Measurements from ENCODE around the gene HIVEP1. TPM values are rescaled to one million over a fixed set of nuclear protein-coding genes. Genes with fewer than 3 reads are reported as not detected.

The HIVEP1 gene
- total and polyA plus RNA-seq, 2 of the 13 experiments (the other 11 are each of a cell fraction or from before 2014, with no cell fraction given) = 7.4 to 9.9 TPM

- TF ChIP-seq SOX13 (IDR thresholded peaks at IDR 0.05) (no peak), SOX13 (CRISPR knock-in tag; conservative IDR thresholded peaks at IDR 0.05 in 1 of 2, IDR thresholded peaks at IDR 0.05 in 1 of 2) (no peak)
These were observed 82.6 kb downstream of the HIVEP1 start (continued) for GRCh38 chr6:12094689-12095088.

- Histone ChIP-seq H3K9me3 (ENCODE audit: low read length) (no peaks in the 10 kb centered on the region), H3K4me3 (replicated peaks in 1 of 3; ENCODE audit: insufficient read depth in 1 of 3, low read depth in 2 of 3, low read length in 3 of 3) (no peak overlapping the region), H3K36me3 (replicated peaks in 1 of 2; ENCODE audit: control insufficient read depth in 1 of 2, insufficient read depth in 2 of 2, low read length in 2 of 2) (no peaks in the 10 kb centered on the region), H3K9ac (ENCODE audit: insufficient read depth, low read depth, low read length) (no peak overlapping the region), H3K79me2 (ENCODE audit: insufficient read depth, low read length) (no peaks in the 10 kb centered on the region), H3K4me1 (ENCODE audit: insufficient read depth, low read length) (no peaks in the 10 kb centered on the region), H4K20me1 (ENCODE audit: insufficient read depth, low read length) (no peaks in the 10 kb centered on the region), H3K4me2 (ENCODE audit: low read depth, low read length) (no peak overlapping the region), H3K27ac (ENCODE audit: extremely low read length, insufficient read depth, low read length) (no peak overlapping the region), H2AFZ (ENCODE audit: low read length) (no peak overlapping the region), H3K27me3 (ENCODE audit: control insufficient read depth in 1 of 2, insufficient read depth in 2 of 2, low read length in 2 of 2) (no peaks in the 10 kb centered on the region)
- TF ChIP-seq SUZ12 (IDR thresholded peaks at IDR 0.05; ENCODE audit: low read depth, low read length) = no peak
- no peak for TF ChIP-seq ZMAT3 (CRISPR knock-in tag; conservative IDR thresholded peaks at IDR 0.05)
- no peak for TF ChIP-seq KDM5B (CRISPR knock-in tag; IDR thresholded peaks at IDR 0.05; ENCODE audit: borderline replicate concordance)
- TF ChIP-seq ELF3 (CRISPR knock-in tag; IDR thresholded peaks at IDR 0.05) = no peak
- TF ChIP-seq CHD2 (IDR thresholded peaks at IDR 0.05; ENCODE audit: low read depth, low read length) = no peak
- ATAC-seq (no peak), FAIRE-seq (no peak), DNase-seq (ENCODE audit: low spot score) (no peak)
- CTCF ChIA-PET (ENCODE audit: low intra/inter-chr PET ratio, low total read pairs) = no interaction called here
- 97% methylated on average over 3 of the region's 3 CpGs for WGBS (ENCODE audit: low lambda C conversion rate)
- in situ Hi-C loops (cut with HindIII; ENCODE audit: extremely low pct_ligation_motif_present, low pct_unique_long_range_greater_than_20kb) = no loop called here
- no TSS peak for BruUV-seq (replicated peaks)
- POLR2A ChIA-PET = no interaction called here
- intact Hi-C loops (cut with micrococcal nuclease; ENCODE audit: unreplicated experiment) = no loop called here
These were observed 84.2 kb downstream of the HIVEP1 start for GRCh38 chr6:12096342-12096741.

- Histone ChIP-seq H3K9ac (ENCODE audit: insufficient read depth, low read depth, low read length) (no peak overlapping the region), H3K9me3 (ENCODE audit: low read length) (no peaks in the 10 kb centered on the region), H3K27ac (ENCODE audit: extremely low read length, insufficient read depth, low read length) (no peak overlapping the region), H3K4me2 (ENCODE audit: low read depth, low read length) (no peak overlapping the region), H3K4me3 (replicated peaks in 1 of 3; ENCODE audit: insufficient read depth in 1 of 3, low read depth in 2 of 3, low read length in 3 of 3) (no peak overlapping the region), H2AFZ (ENCODE audit: low read length) (no peak overlapping the region), H3K4me1 (ENCODE audit: insufficient read depth, low read length) (no peaks in the 10 kb centered on the region), H4K20me1 (ENCODE audit: insufficient read depth, low read length) (no peaks in the 10 kb centered on the region; the same call in 1 of the 2 replicates), H3K79me2 (ENCODE audit: insufficient read depth, low read length) (no peaks in the 10 kb centered on the region), H3K36me3 (replicated peaks in 1 of 2; ENCODE audit: control insufficient read depth in 1 of 2, insufficient read depth in 2 of 2, low read length in 2 of 2) (no peaks in the 10 kb centered on the region), H3K27me3 (ENCODE audit: control insufficient read depth in 1 of 2, insufficient read depth in 2 of 2, low read length in 2 of 2) (no peaks in the 10 kb centered on the region)
- ChIA-PET CTCF (ENCODE audit: low intra/inter-chr PET ratio, low total read pairs) (no interaction called here), POLR2A (no interaction called here)
- in situ Hi-C loops (cut with HindIII; ENCODE audit: extremely low pct_ligation_motif_present, low pct_unique_long_range_greater_than_20kb) (no loop called here), intact Hi-C loops (cut with micrococcal nuclease; ENCODE audit: unreplicated experiment) (no loop called here)
- no peak for ATAC-seq
- no TSS peak for BruUV-seq (replicated peaks)
- no peak for FAIRE-seq
- no peak for DNase-seq (ENCODE audit: low spot score)
- TF ChIP-seq NFATC3 (CRISPR knock-in tag; IDR thresholded peaks at IDR 0.05) (no peak), ZNF232 (CRISPR knock-in tag; IDR thresholded peaks at IDR 0.05; ENCODE audit: borderline replicate concordance) (no peak), ZNF552 (CRISPR knock-in tag; IDR thresholded peaks at IDR 0.05; ENCODE audit: borderline replicate concordance) (no peak), ZNF296 (CRISPR knock-in tag; conservative IDR thresholded peaks at IDR 0.05) (no peak), ZNF558 (CRISPR knock-in tag; IDR thresholded peaks at IDR 0.05; ENCODE audit: borderline replicate concordance) (no peak), BCLAF1 (IDR thresholded peaks at IDR 0.05) (no peak), HDAC2 (CRISPR knock-in tag; IDR thresholded peaks at IDR 0.05) (no peak)
These were observed 85.7 kb downstream of the HIVEP1 start for GRCh38 chr6:12097791-12098190.

Measured in HepG2 (cell line).